Right lobe of liver (tissue), 4 donors: ENCODE measurements around the gene CRTC2.

Experiments
- CTCF ChIP-seq, 4 donors: fragments of 200-600 bp in 3 of 4; fragments of 450-650 bp in 1 of 4; IDR thresholded peaks; one replicate each; pipeline versions ENCODE4 v1.5.1 to v1.8.0; 2016 to 2022; ENCODE audit warnings: antibody characterized with exemption in 4 of 4, mild to moderate bottlenecking in 2 of 4
- POLR2A ChIP-seq: fragments of 450-650 bp; IDR thresholded peaks from one replicate; pipeline ENCODE4 v1.6.1; 2017; ENCODE audit warnings: antibody characterized with exemption, mild to moderate bottlenecking
- donor health status: DM: no; HTN: no; CAD: no.
- donor health status: DM: no; HTN: no; CAD: no.
- donor health status: DM: no; HTN: yes; CAD: no.

- TF ChIP-seq CTCF (IDR thresholded peaks at IDR 0.05): no peak
- no peak for TF ChIP-seq POLR2A
Observed at GRCh38 chr1:153921803-153922075, 36.7 kb downstream of the CRTC2 start.
